T-helper 1 cell treated with Interleukin-12 subunit alpha and Interleukin-12 subunit beta and Interleukin-4 antibody, amounts not matched to agents 30 ng/mL and 1 ng/mL, for 36 hours (primary cell): ENCODE data around the gene ERC1. TPM values are rescaled to one million over a fixed set of nuclear protein-coding genes. Genes with fewer than 3 reads are reported as not detected.
"Not testable (repeated sequence)": the region's sequence is repeated elsewhere in the genome, so short reads cannot be mapped to it uniquely, and the experiment has no call there.

Experiments
- intact Hi-C: fragments of 100-400 bp; cut with micrococcal nuclease; formaldehyde crosslinking; loops from one replicate; pipeline ENCODE4 v1.15.1; 2024
- total RNA-seq: library from RNA; stranded (reverse); gene quantifications from 2 replicates; pipeline ENCODE4 v1.2.3, GENCODE V29; 2022

Gene ERC1
- total RNA-seq, 1 donor from 2014 or later = 37.8 TPM

GRCh38 chr12:1182069-1182468 is 191.0 kb downstream of the ERC1 start:
- intact Hi-C loops = no loop called here

GRCh38 chr12:1184402-1184801 is 193.4 kb downstream of the ERC1 start:
- intact Hi-C loops = no loop called here

GRCh38 chr12:1185460-1186182 is 194.6 kb downstream of the ERC1 start:
- intact Hi-C loops = no loop called here

GRCh38 chr12:1186298-1186697 is 195.3 kb downstream of the ERC1 start:
- intact Hi-C loops = no loop called here

GRCh38 chr12:1188016-1188415 is 197.0 kb downstream of the ERC1 start:
- intact Hi-C loops = no loop called here

GRCh38 chr12:1189163-1189562 is 198.1 kb downstream of the ERC1 start:
- intact Hi-C loops = no loop called here

- intact Hi-C loops = no loop called here
Measured at GRCh38 chr12:1195513-1195912, 204.5 kb downstream of the ERC1 start.

GRCh38 chr12:1197264-1198018 is 206.4 kb downstream of the ERC1 start:
- intact Hi-C loops = no loop called here

GRCh38 chr12:1198854-1199253 is 207.8 kb downstream of the ERC1 start:
- intact Hi-C loops = not testable (repeated sequence)

- intact Hi-C loops = loop anchor here (5.0 kb wide), 2 partner anchors 207 to 403 kb away; partner anchors contain the start of gene ERC1
Measured at GRCh38 chr12:1199700-1200099, 208.7 kb downstream of the ERC1 start.

- intact Hi-C loops = loop anchor here (5.0 kb wide), 2 partner anchors 209 to 401 kb away; partner anchors contain the start of gene ERC1
Measured at GRCh38 chr12:1201030-1201429, 210.0 kb downstream of the ERC1 start.

GRCh38 chr12:1201886-1202285 is 210.9 kb downstream of the ERC1 start:
- intact Hi-C loops = loop anchor here (5.0 kb wide), 2 partner anchors 210 to 400 kb away; partner anchors contain the start of gene ERC1

- intact Hi-C loops = loop anchor here (5.0 kb wide), 2 partner anchors 211 to 399 kb away; partner anchors contain the start of gene ERC1
Measured at GRCh38 chr12:1203735-1204019, 212.7 kb downstream of the ERC1 start.

GRCh38 chr12:1204581-1205121 is 213.6 kb downstream of the ERC1 start:
- intact Hi-C loops = loop anchor here (5.0 kb wide), 2 partner anchors 212 to 398 kb away; partner anchors contain the start of gene ERC1

GRCh38 chr12:1205512-1206060 is 214.6 kb downstream of the ERC1 start:
- intact Hi-C loops = no loop called here

- intact Hi-C loops = no loop called here
Measured at GRCh38 chr12:1206118-1206734, 215.2 kb downstream of the ERC1 start.

- intact Hi-C loops = no loop called here
Measured at GRCh38 chr12:1207276-1207675, 216.3 kb downstream of the ERC1 start.

GRCh38 chr12:1208719-1209118 is 217.7 kb downstream of the ERC1 start:
- intact Hi-C loops = not testable (repeated sequence)

GRCh38 chr12:1212526-1212925 is 221.5 kb downstream of the ERC1 start:
- intact Hi-C loops = no loop called here

- intact Hi-C loops = no loop called here
Measured at GRCh38 chr12:1213205-1213604, 222.2 kb downstream of the ERC1 start.

GRCh38 chr12:1213618-1214205 is 222.7 kb downstream of the ERC1 start:
- intact Hi-C loops = no loop called here
